Endodermal cell (in vitro differentiated cells): Measurements from ENCODE around the gene TMED5. TPM values are rescaled to one million over a fixed set of nuclear protein-coding genes. Genes with fewer than 3 reads are reported as not detected.

Source experiments
- DNase-seq: peaks from one replicate; pipeline ENCODE4 v3.0.0-alpha.2; 2017
- H3K27ac ChIP-seq: 2 replicates; pipeline ENCODE4 v1.5.1; 2013; ENCODE audit warnings: mild to moderate bottlenecking, low read depth, low read length, moderate library complexity
- H3K27me3 ChIP-seq: 2 replicates; pipeline ENCODE4 v1.6.1; 2013; ENCODE audit warnings: mild to moderate bottlenecking, low read length, moderate library complexity; ENCODE audit not compliant: insufficient read depth, control insufficient read depth, poor library complexity, severe bottlenecking
- H3K36me3 ChIP-seq: 2 replicates; pipeline ENCODE4 v1.7.0; 2013; ENCODE audit warnings: mild to moderate bottlenecking, low read length, moderate library complexity; ENCODE audit not compliant: control insufficient read depth, insufficient read depth
- H3K4me1 ChIP-seq: one replicate; pipeline ENCODE4 v1.7.0; 2013; ENCODE audit warnings: low read length; ENCODE audit not compliant: control insufficient read depth, insufficient read depth
- H3K4me3 ChIP-seq: 2 replicates; pipeline ENCODE4 v1.5.1; 2013; ENCODE audit warnings: mild to moderate bottlenecking, low read length, moderate library complexity
- H3K9ac ChIP-seq: 2 replicates; pipeline ENCODE4 v1.6.1; 2013; ENCODE audit warnings: mild to moderate bottlenecking, low read length, moderate library complexity; ENCODE audit not compliant: poor library complexity, severe bottlenecking; ENCODE audit errors: extremely low read depth
- H3K9me3 ChIP-seq: 2 replicates; pipeline ENCODE4 v1.6.1; 2013; ENCODE audit warnings: mild to moderate bottlenecking, low read length, moderate library complexity; ENCODE audit not compliant: control insufficient read depth
- H3K27ac Mint-ChIP-seq: 2 replicates; pipeline ENCODE4 v1.8.0; 2020; ENCODE audit warnings: mixed read lengths
- H3K27me3 Mint-ChIP-seq: 2 replicates; pipeline ENCODE4 v1.8.0; 2021; ENCODE audit warnings: mild to moderate bottlenecking, mixed read lengths; ENCODE audit not compliant: insufficient read depth
- H3K36me3 Mint-ChIP-seq: 2 replicates; pipeline ENCODE4 v1.8.0; 2020; ENCODE audit warnings: low read depth, mixed read lengths
- H3K4me1 Mint-ChIP-seq: 2 replicates; pipeline ENCODE4 v1.8.0; 2020; ENCODE audit warnings: mixed read lengths
- H3K4me3 Mint-ChIP-seq: 2 replicates; pipeline ENCODE4 v1.8.0; 2020; ENCODE audit warnings: mild to moderate bottlenecking, moderate library complexity, mixed read lengths
- H3K9me3 Mint-ChIP-seq: 2 replicates; pipeline ENCODE4 v1.8.0; 2020; ENCODE audit warnings: mild to moderate bottlenecking, mixed read lengths
- WGBS, 2 experiments: methylation state at CpG; one replicate each; pipeline versions ENCODE4 v1.1.5 to v1.1.7; 2013; ENCODE audit warnings: missing lambda C conversion rate in 2 of 2, mixed read lengths in 1 of 2; ENCODE audit not compliant: insufficient coverage in 1 of 2, insufficient read length in 1 of 2; 5-methylcytosine and 5-hydroxymethylcytosine counted together
- total RNA-seq, 2 donors: library from RNA; stranded (reverse); fragmentation: NEBNext Ultra II Directional in 1 of 2; extraction: Animal tissue kit (Norgen Biotek cat#: 25700) in 1 of 2; gene quantifications; 2 replicates in 1 of 2; 3 replicates in 1 of 2; pipeline ENCODE4 v1.2.1, GENCODE V29; 2021
- TF ChIP-seq, protein P1 (sequence below): fragments of 200-600 bp; sonication (generic); conservative IDR thresholded peaks from 2 replicates; pipeline ENCODE4 v1.5.0; 2021; ENCODE audit warnings: antibody characterized with exemption, mild to moderate bottlenecking

Gene TMED5
- total RNA-seq, 2 donors from 2014 or later: 28.0 to 30.2 TPM

DNA sequence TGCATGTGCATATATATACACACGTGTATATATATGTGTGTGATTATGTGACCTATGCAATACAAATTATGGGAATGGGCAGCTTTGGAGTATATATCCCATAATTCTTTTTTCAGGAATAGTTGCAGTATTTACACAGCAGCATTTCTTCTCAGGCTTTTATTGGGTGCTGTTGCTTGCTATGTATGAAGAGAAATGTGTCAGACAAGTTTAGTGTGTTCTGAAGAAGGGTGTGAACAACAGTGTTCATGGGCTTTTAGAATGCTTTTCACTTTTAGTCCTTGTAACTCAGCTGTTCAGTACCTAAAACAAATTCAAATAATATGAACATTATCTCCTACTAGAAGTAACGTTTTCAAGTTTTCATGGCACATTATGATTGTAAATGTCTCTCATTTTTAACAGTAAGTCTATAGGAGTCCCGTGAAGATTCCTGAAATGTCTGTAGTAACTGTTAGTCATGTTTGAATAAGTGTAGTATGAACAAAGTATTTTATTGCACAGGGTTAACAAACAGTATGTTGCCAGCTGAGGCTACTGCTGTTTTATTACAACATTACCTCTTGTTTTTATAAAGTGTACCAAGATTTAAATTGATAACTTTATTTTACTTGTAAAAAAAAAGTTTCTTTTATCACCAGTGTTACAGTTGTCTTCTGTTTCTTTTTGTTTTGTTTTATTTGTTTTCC is 42.5 kb downstream of the TMED5 start:
- 92 to 100% methylated on average over 1 to 2 of the region's 3 CpGs for WGBS, 2 experiments
- Mint-ChIP-seq H3K36me3 (peaks cover 61% of the 10 kb centered on the region), H3K4me3 (no peak overlapping the region), H3K9me3 (no peaks in the 10 kb centered on the region), H3K27me3 (no peaks in the 10 kb centered on the region), H3K4me1 (no peaks in the 10 kb centered on the region), H3K27ac (no peak overlapping the region)
- TF ChIP-seq, protein P1, sequence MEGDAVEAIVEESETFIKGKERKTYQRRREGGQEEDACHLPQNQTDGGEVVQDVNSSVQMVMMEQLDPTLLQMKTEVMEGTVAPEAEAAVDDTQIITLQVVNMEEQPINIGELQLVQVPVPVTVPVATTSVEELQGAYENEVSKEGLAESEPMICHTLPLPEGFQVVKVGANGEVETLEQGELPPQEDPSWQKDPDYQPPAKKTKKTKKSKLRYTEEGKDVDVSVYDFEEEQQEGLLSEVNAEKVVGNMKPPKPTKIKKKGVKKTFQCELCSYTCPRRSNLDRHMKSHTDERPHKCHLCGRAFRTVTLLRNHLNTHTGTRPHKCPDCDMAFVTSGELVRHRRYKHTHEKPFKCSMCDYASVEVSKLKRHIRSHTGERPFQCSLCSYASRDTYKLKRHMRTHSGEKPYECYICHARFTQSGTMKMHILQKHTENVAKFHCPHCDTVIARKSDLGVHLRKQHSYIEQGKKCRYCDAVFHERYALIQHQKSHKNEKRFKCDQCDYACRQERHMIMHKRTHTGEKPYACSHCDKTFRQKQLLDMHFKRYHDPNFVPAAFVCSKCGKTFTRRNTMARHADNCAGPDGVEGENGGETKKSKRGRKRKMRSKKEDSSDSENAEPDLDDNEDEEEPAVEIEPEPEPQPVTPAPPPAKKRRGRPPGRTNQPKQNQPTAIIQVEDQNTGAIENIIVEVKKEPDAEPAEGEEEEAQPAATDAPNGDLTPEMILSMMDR: no peak
- H3K9me3 ChIP-seq: no peaks in the 10 kb centered on the region
- H3K27me3 ChIP-seq: no peaks in the 10 kb centered on the region
- no peaks in the 10 kb centered on the region for H3K4me1 ChIP-seq
- H3K9ac ChIP-seq: no peak overlapping the region
- peaks cover 82% of the 10 kb centered on the region for H3K36me3 ChIP-seq
- no peak overlapping the region for H3K27ac ChIP-seq
- DNase-seq: no peak
- H3K4me3 ChIP-seq: no peak overlapping the region

DNA sequence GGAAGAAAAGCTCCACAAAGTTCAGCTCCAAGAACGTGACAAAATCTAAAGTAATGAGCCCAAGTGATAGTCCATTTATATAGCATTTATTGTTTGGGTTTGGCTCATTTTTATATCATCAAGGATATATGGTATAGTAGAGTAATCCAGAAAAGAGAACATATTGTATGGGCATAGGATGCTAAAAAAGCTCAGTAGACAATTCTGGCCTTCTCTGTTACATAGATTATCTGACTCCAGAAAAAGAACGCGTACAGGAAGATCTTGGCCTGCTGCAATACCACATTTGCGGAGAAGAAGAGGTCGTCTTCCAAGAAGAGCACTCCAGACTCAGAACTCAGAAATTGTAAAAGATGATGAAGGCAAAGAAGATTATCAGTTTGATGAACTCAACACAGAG is 43.8 kb downstream of the TMED5 start:
- H3K4me1 ChIP-seq: no peaks in the 10 kb centered on the region
- H3K4me1 Mint-ChIP-seq: no peaks in the 10 kb centered on the region
- H3K27me3 ChIP-seq: no peaks in the 10 kb centered on the region
- no peak overlapping the region for H3K27ac ChIP-seq
- H3K36me3 ChIP-seq: peaks cover 88% of the 10 kb centered on the region
- H3K27me3 Mint-ChIP-seq: no peaks in the 10 kb centered on the region
- peaks cover 57% of the 10 kb centered on the region for H3K36me3 Mint-ChIP-seq
- H3K9ac ChIP-seq: no peak overlapping the region
- H3K9me3 Mint-ChIP-seq: no peaks in the 10 kb centered on the region
- 97 to 100% methylated on average over 2 to 5 of the region's 5 CpGs for WGBS, 2 experiments
- H3K27ac Mint-ChIP-seq: no peak overlapping the region
- TF ChIP-seq, protein P1: no peak
- H3K4me3 ChIP-seq: no peak overlapping the region
- no peaks in the 10 kb centered on the region for H3K9me3 ChIP-seq
- no peak for DNase-seq
- H3K4me3 Mint-ChIP-seq: no peak overlapping the region

DNA sequence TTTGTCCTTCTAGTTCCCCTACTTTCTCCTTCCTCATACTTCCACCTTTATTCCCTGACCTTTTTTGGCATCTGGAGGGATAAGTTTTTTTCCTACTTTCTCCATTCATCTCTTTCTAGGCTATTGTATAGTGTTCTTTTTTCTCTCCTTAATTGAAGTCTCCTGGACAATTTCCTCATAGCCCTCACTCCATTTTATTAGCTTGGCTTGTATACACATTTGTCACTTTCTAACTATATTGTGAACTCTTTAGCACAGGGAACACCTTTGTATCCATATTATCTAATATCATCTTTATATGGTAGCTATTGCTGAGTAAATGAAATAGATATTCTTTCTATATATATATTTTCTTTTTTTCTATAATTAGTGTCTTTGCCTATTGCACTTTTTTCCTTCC is 47.6 kb downstream of the TMED5 start:
- Histone ChIP-seq H3K9me3 (no peaks in the 10 kb centered on the region), H3K27me3 (no peaks in the 10 kb centered on the region), H3K4me3 (no peak overlapping the region), H3K9ac (no peak overlapping the region), H3K36me3 (peaks cover 69% of the 10 kb centered on the region), H3K4me1 (no peaks in the 10 kb centered on the region), H3K27ac (no peak overlapping the region)
- H3K36me3 Mint-ChIP-seq: peaks cover 41% of the 10 kb centered on the region
- no peaks in the 10 kb centered on the region for H3K27me3 Mint-ChIP-seq
- H3K27ac Mint-ChIP-seq: no peak overlapping the region
- no peaks in the 10 kb centered on the region for H3K4me1 Mint-ChIP-seq
- no peak for DNase-seq
- no peaks in the 10 kb centered on the region for H3K9me3 Mint-ChIP-seq
- H3K4me3 Mint-ChIP-seq: no peak overlapping the region
- TF ChIP-seq, protein P1: no peak
